Measurements from ENCODE around the gene DPM3.
A peak's percentile ranks its signal among the peaks of the same experiment; 100 is the strongest.
"Not testable (repeated sequence)": the region's sequence is repeated elsewhere in the genome, so short reads cannot be mapped to it uniquely, and the experiment has no call there.

DPM3 gene

DNA sequence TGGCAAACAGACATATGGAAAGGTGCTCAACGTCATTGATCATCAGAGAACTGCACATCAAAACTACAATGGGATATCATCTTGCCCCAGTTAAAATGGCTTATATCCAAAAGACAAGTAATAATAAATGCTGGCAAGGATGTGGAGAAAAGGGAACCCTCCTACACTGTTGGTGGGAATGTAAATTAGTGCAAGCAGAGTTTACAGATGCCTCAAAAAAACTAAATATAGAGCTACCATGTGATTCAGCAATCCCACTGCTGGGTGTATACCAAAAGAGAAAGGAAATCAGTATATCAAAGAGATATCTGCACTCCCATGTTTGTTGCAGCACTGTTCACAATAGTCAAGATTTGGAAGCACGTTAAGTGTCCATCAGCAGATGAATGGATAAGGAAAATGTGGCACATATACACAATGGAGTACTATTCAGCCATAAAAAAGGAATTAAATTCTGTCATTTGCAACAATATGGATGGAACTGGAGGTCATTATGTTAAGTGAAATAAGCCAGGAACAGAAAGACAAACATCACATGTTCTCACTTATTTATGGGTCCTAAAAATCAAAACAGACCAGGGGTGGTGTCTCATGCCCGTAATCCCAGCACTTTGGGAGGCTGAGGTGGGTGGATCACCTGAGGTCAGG is 15.8 kb upstream of the DPM3 start:
- DNase-seq: not testable (repeated sequence)

- no peak for DNase-seq
These were observed 5.2 kb upstream of the DPM3 start for GRCh38 chr1:155145491-155145890.

GRCh38 chr1:155141749-155142148 is 1.4 kb upstream of the DPM3 start:
- no peak for DNase-seq

GRCh38 chr1:155140630-155140953 is 261 bp upstream of the DPM3 start:
- no peak for DNase-seq

GRCh38 chr1:155137154-155137949 is 3.0 kb downstream of the DPM3 start:
- DNase-seq: no peak

DNA sequence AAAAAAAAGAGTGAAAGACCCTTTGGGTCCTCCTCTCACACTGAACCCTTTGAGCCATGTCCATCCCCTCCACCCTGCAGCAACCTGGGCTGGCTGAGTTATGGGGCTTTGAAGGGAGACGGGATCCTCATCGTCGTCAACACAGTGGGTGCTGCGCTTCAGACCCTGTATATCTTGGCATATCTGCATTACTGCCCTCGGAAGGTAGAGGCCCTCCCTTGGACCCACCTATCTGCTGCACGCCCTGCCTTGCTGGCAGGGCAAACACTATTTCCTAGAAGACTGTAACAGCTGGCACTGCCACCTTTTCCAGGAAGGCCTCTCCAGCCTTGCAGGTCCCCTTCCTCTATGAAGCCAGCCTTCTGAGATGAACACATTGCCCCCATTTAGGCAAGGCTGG is 3.6 kb downstream of the DPM3 start:
- DNase-seq: no peak

- DNase-seq: peak; percentile 92
These were observed 4.8 kb downstream of the DPM3 start, which contains the start of gene SLC50A1 for GRCh38 chr1:155135415-155136028. SLC50A1 (plus strand) TSS chr1:155135852; CDS start chr1:155135912, 60 bp downstream.

DNA sequence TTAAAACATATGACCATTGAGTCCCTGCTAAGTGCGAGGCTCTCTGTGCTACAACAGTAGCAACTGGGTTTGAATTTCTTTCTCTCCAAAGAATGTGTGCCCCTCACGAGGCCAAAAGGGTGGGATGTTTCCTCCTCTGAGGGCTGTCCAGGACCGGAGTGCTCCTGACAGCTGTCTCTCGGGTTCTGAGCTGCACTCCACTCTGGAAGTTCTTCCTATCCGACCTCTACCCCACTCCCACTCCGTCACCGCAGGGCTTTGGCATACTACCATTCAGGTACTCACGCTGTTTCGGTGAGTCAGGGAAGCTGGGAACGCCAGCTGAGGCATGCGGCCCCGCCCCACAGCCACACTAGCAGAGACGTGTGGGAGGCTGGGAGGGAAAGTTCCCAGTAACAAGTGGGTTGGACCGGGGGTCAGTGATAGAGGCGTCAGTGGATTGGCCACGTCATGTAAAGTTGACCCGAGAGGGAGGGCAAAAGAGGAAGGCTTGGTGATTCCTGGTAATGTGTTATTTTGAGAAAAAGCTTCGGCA is 5.4 kb downstream of the DPM3 start:
- no peak for DNase-seq

DNA sequence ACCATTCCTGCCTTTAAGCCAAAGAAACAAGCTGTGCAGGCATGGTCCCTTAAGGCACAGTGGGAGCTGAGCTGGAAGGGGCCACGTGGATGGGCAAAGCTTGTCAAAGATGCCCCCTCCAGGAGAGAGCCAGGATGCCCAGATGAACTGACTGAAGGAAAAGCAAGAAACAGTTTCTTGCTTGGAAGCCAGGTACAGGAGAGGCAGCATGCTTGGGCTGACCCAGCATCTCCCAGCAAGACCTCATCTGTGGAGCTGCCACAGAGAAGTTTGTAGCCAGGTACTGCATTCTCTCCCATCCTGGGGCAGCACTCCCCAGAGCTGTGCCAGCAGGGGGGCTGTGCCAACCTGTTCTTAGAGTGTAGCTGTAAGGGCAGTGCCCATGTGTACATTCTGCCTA is 6.0 kb downstream of the DPM3 start:
- DNase-seq: no peak

GRCh38 chr1:155133799-155134281 is 6.5 kb downstream of the DPM3 start:
- DNase-seq: no peak

- no peak for DNase-seq
These were observed 8.5 kb downstream of the DPM3 start for GRCh38 chr1:155131856-155132255.

GRCh38 chr1:155131285-155131684 is 9.0 kb downstream of the DPM3 start:
- no peak for DNase-seq

DNA sequence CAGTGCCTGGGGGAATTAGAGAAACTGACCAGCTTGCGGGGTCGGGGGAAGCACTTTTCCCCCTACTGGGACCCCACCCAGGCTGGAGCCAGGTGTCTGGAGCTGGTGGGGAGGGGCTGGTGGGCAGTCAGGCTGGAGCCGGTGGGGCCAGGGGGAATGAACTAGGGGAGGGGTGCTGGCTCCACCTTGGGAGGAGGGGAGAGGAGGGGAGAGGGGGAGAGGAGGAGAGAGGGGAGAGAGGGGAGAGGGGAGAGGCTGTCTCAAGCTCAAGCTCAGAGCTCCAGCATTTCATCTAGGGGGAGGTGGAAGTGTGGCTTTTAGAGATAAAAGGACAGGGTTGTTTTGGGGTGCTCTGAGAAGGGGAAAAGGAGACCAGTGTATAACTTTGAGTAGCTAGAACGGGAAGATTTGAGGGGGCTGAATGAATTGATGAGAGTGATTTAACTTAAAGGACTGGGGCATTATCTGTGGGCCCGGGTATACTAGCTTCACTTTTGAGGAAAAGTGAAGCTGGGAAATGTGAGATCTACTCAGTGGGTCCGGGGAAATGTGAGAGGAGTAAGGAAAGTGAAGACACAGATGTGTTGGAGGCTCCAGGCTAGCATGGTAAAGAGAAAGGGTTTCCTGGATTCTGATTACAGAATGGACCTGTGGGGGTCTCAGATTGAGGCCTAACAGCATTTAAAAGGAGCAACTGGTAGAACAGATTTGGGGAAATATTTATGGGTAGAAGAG is 9.9 kb downstream of the DPM3 start:
- DNase-seq: no peak

- DNase-seq: no peak
These were observed 11.4 kb downstream of the DPM3 start for GRCh38 chr1:155128755-155129473.

DNA sequence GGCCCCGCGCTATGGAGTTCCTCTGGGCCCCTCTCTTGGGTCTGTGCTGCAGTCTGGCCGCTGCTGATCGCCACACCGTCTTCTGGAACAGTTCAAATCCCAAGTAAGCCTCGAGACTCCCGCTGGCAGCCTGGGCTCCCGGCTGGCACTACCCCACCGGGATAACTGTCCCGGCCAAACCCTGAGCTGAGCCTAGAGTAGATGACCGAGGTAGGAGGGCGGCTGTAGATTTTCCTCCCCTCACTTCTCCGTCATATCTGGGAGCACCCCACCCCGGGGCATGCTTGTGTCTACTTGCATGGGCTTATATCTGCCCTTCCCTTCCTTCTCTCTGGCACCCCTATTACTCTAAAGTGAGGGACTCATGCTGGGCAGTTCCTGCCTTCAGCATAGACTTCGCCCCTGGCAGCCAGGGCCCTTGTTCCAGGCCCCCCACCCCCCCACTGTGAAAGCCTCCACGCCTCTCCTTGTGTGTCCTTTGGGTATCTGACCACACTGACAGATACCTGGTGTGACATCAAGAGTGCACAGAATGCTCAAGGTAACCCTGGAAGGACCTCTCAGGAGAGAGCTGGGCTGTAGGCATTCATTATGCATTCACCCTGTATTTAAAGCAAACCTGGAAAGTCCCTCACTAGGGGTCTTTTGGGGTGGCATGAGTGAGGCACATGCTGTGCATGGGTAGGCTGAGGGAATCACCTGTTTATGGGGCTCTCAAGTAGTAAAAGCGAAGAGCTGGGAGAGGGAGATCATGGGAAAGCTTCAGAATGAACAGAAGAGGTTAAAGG is 12.2 kb downstream of the DPM3 start:
- DNase-seq: no peak

- peak; percentile 51 for DNase-seq
These were observed 13.0 kb downstream of the DPM3 start, which contains the start of gene EFNA1 for GRCh38 chr1:155127105-155127966. EFNA1 (plus strand) TSS chr1:155127876; CDS start chr1:155127978, 102 bp downstream.

DNA sequence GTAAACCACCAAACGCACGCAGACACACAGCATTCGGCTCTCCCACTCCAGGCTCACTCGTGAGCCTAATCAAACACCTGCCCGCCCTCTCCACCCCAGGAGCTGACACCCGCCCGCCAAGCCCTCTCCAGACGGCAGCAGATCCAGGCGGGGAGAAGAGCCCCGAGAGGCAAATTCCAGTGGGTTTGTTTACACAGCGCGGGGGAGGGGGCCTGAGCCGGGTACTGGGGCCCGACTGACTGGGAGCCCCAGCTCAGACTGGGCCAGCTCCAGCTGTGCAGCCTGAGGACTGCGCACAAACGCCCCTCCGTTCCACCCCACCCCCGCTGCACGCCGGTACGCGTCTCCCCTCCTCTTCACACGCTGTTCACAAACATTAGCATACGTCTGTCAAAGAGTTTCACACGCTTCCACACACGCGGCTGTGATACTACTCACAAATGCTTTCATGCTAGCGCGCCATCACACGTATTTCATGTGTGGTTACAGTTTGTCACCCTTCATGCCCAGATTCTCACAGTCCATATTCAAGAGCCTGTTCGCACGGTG is 13.7 kb downstream of the DPM3 start:
- no peak for DNase-seq

DNA sequence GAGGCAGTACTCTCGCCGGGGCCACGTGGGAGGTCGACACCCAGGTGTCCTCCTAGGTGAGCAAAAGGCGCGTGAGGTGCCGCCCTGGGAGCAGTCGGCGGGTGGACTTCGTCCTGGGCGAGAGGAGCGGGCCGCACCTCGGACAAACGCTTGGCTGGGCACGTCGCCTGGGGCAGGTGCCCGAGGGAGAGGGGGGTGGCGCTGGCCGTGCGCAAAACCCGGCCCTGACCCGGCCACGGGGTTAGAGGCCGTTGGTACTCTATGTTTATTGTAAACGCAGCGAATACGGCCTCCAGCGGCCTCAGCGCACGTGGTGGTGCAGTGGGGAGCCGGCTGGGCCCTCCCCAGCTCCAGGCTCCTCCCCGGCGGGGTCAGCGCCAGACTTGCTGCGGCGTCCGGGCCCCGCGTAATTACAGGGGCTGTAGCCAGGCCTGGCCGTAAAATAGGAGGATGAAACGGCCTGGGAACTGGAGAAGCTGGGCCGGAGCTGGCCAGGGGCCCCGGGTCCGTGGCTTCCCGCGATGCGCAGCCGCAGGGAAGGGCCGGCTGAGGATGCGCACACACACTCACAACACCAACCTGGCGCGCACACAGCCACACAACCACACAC is 14.3 kb downstream of the DPM3 start:
- no peak for DNase-seq

- no peak for DNase-seq
These were observed 14.8 kb downstream of the DPM3 start for GRCh38 chr1:155125511-155125945.
